ENCODE results near the gene GIGYF1.

- TF ChIP-seq CTCF (IDR thresholded peaks at IDR 0.05; ENCODE audit: poor library complexity) (no peak), EZH2phosphoT487 (IDR thresholded peaks at IDR 0.05; ENCODE audit: low read depth, severe bottlenecking, unreplicated experiment) (no peak), EZH2 (IDR thresholded peaks at IDR 0.05; ENCODE audit: borderline replicate concordance) (no peak)
These were observed at the start of gene GIGYF1 for GRCh38 chr7:100694098-100694745.

Measured in hepatocyte (in vitro differentiated cells).